HL-60 (cell line): ENCODE measurements around the gene ZNF462.

Experiments used
- DNase-seq, 2 experiments: peaks; one replicate each; pipeline ENCODE4 v3.0.0-alpha.2; 2010 to 2020; ENCODE audit warnings: low read depth in 1 of 2, low spot score in 1 of 2
- H3K27ac ChIP-seq: fragments of 250-450 bp; sonication (Bioruptor Pico); replicated peaks from 2 replicates; pipeline ENCODE4 v1.5.1; 2020; ENCODE audit warnings: mild to moderate bottlenecking, moderate library complexity
- H3K27me3 ChIP-seq: fragments of 250-450 bp; sonication (Bioruptor Pico); 2 replicates; pipeline ENCODE4 v1.5.1; 2021; ENCODE audit warnings: mild to moderate bottlenecking, moderate library complexity; ENCODE audit not compliant: insufficient read depth, poor library complexity, severe bottlenecking
- H3K4me3 ChIP-seq: replicated peaks from 2 replicates; pipeline ENCODE4 v1.5.1; 2011; ENCODE audit warnings: mild to moderate bottlenecking, control low read depth, low read length; ENCODE audit not compliant: insufficient read depth
- CTCF ChIP-seq: IDR thresholded peaks from one replicate; pipeline ENCODE4 v1.5.1; 2011; ENCODE audit warnings: low read length, control low read depth, inconsistent platforms; ENCODE audit not compliant: insufficient read depth
- GABPA ChIP-seq: IDR thresholded peaks from 2 replicates; pipeline ENCODE4 v1.6.1; 2012; ENCODE audit warnings: low read depth
- POLR2AphosphoS5 ChIP-seq: IDR thresholded peaks from 2 replicates; pipeline ENCODE4 v1.6.1; 2012; ENCODE audit warnings: low read depth
- REST ChIP-seq: IDR thresholded peaks from 2 replicates; pipeline ENCODE4 v1.6.1; 2012; ENCODE audit warnings: low read depth; ENCODE audit not compliant: insufficient replicate concordance
- SPI1 ChIP-seq: IDR thresholded peaks from 2 replicates; pipeline ENCODE4 v1.6.1; 2012; ENCODE audit warnings: low read depth, mild to moderate bottlenecking, borderline replicate concordance

Gene ZNF462

GRCh38 chr9:107024193-107024592, 161.2 kb downstream of the ZNF462 start:
- TF ChIP-seq GABPA (no peak), CTCF (no peak), REST (no peak), SPI1 (no peak), POLR2AphosphoS5 (no peak)
- DNase-seq = no peak
- Histone ChIP-seq H3K27ac (no peak overlapping the region), H3K4me3 (no peak overlapping the region), H3K27me3 (no peaks in the 10 kb centered on the region)

- Histone ChIP-seq H3K4me3 (no peak overlapping the region), H3K27ac (no peak overlapping the region), H3K27me3 (no peaks in the 10 kb centered on the region)
- no peak for DNase-seq
- TF ChIP-seq GABPA (no peak), CTCF (no peak), SPI1 (no peak), REST (no peak), POLR2AphosphoS5 (no peak)
Observed at GRCh38 chr9:107025260-107026035, 162.5 kb downstream of the ZNF462 start.

- no peak for DNase-seq
- Histone ChIP-seq H3K27ac (no peak overlapping the region), H3K27me3 (no peaks in the 10 kb centered on the region), H3K4me3 (no peak overlapping the region)
- TF ChIP-seq GABPA (no peak), SPI1 (no peak), REST (no peak), POLR2AphosphoS5 (no peak), CTCF (no peak)
Observed at GRCh38 chr9:107029146-107029545, 166.2 kb downstream of the ZNF462 start.
